Measurements from ENCODE around the gene MED13.
"Not testable (repeated sequence)": the region's sequence is repeated elsewhere in the genome, so short reads cannot be mapped to it uniquely, and the experiment has no call there.

Gene MED13

DNA sequence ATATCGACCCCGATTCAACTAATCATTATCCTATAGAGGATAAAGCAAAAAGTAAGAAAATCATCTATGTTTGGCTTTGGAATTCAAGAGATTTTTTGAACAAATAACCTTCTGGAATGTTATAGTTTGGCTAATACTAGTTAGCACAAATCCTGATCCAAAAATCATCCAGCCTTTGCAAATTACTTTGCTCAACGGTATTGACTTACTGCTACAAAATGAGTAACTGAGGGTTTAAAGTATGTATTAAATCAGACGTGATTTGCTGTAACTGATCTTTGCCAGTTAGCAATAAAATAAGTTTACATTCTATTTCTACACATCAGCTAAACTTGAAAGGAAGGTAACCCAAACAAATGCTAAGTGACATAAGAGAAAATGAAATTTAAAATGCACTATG lies 6.5 kb downstream of the MED13 start:
- no peak for DNase-seq (ENCODE audit: low spot score)

DNA sequence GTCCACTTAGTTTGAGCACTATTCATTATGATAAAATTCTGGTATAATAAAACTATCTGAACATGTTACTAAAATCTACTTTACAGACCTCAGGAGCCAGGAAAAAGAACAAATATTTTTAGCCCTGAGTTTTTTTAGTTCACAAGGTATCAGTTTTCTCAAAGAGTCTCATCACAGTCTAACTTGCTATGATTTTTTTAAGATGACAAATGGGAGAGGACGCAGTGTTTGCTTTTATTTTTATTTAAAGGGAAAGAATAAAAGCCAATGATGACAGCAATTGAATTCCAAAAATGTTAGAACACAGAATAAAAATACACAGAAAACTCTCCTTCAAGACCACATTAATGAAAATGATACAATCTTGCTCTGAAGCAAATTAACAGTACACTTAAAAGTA lies 7.4 kb downstream of the MED13 start:
- DNase-seq (ENCODE audit: low spot score): no peak

DNA sequence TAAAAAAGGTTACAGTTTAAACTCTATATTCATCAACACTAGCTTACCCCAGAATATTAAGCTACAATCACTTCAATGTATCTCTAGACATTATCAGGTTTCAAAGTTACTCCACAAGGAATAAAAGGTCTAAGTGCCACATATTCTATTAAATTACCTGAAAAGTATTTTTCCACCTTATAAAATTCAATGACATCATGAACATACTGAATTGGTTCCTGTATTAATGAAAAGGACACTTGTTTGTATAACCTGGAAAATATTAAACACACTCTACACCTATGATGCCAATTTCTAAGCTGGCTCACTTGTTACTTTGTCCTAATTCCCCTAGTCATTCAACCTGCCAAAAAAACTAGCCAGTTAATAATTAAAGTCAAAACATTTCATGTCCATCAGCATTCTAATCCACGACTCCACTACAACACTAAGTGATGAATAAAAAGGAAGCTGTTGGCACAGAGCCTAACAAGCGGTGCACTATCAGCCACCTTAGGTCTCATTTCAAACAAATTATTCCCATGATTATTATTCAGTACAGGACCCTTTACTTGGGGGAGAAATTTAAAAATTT lies 12.2 kb downstream of the MED13 start:
- DNase-seq (ENCODE audit: low spot score): no peak

DNA sequence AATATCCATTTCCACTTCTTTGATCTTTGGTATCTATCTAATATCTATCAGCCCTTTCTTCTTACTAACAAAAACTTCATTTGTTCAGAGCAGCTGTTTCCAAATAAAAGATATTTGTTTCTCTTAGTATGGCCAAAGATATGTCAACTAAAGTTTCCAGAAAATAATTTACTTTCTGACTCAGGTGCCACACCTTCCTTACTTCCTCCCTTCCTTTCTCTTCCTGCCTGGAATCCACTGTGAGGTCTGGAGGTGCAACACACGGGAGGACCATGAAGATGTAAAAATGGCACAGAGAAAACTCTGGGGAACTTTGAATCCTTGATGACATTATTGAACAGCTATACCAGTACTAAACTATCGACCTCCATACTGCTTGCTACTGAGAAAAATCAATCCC lies 14.0 kb downstream of the MED13 start:
- no peak for DNase-seq (ENCODE audit: low spot score)

DNA sequence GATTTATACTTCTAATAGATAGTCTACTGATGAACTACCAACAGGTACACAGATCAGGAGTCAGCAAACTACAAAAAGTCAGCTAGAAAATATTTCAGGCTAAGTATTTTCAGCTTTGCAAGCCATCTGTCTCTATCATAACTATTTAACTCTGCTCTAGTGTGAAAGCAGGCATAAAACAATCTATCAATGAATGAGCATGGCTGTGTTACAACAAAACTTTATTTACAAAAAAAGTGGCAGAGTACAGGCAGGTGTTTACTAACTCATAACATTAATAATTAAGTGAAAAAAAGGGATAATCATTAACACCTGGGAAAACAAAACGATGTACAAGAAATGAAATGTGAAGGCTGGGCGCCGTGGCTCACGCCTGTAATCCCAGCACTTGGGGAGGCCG lies 15.8 kb downstream of the MED13 start:
- no peak for DNase-seq (ENCODE audit: low spot score)

DNA sequence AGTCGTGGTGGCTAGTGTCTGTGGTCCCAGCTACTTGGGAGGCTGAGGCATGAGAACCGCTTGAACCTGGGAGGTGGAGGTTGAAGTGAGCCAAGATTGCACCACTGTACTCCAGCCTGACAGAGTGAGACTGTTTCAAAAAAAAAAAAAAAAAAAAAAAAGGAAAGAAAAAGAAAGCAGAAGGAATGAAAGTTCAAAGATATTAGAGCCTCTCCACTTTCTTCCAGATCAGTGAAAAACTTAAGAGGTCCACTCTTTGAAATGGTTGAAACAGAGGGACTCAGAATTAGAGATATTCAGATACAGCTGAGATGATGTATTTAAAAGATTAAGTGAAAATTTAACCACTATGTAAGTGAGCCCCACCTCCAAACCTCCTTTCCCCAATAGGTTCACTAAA lies 16.8 kb downstream of the MED13 start:
- DNase-seq (ENCODE audit: low spot score): no peak

DNA sequence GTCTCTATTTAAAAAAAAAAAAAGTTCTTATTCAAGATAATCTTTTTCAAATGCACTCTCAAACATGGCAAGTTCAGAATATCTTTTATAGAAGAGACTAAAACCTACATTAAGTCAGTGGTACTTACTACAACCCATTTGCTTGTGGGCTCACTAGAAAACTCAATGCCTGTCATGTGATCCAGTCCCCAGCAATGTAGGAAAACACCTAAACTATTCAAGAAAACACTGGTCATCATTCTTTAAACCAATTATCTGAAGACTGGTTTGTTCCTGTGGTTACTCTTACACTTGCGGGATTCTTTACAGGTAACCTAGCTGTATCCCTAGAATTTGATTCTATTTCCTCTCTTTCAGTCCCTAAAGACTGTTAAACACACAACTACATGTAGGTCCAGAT lies 19.6 kb downstream of the MED13 start:
- DNase-seq (ENCODE audit: low spot score): no peak

DNA sequence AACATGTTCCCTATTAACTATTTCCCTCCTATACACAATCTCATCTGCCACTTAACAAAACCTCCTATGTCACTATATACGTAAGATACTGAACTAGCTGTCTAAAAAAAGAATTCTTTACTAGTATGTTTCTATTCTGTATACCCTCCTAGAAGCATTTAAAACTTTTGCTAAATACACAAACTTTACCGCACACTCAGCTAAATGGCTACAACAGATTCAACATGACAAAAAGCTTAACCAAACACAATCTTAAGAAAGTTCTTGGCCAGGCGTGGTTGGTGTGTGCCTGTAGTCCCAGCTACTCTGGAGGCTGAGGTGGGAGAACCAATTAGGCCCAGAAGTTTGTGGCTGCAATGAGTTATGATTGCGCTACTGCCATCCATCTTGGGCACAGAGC lies 20.0 kb downstream of the MED13 start:
- DNase-seq (ENCODE audit: low spot score): no peak

DNA sequence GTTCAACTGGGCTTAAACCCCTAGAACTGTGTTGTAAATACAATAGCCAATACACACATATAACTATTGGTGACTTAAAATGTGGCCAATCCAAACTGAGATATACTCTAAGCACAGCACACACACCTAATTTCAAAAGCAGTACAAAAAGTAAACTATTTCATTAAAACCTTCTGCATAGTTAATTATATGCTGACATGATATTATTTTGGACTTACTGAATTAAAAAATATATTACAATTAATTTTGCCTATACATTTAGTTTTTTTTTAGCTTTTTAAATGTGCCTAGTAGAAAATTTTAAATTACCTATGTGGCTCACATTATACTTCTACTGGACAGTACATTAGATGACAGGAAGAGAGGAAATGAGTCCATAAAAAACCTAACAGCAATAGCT lies 21.5 kb downstream of the MED13 start:
- no peak for DNase-seq (ENCODE audit: low spot score)

DNA sequence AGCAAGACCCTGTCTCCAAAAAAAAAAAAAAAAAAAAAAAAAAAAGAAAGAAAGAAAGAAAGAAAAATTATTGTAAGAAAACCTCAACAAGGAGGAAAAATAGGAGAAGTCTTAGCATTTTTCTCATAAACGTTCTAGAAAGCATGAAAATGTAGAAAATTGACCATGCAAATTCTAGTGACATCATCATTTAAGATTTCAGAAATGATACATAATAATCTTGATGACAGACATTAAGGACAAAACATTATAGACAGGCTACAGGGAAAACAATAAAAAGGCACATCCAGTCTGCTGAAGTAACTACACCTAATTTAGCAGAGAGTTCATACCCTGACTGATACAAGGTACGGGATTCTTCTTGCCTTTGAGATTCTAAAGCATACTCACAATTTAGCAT lies 21.9 kb downstream of the MED13 start:
- DNase-seq (ENCODE audit: low spot score): no peak

DNA sequence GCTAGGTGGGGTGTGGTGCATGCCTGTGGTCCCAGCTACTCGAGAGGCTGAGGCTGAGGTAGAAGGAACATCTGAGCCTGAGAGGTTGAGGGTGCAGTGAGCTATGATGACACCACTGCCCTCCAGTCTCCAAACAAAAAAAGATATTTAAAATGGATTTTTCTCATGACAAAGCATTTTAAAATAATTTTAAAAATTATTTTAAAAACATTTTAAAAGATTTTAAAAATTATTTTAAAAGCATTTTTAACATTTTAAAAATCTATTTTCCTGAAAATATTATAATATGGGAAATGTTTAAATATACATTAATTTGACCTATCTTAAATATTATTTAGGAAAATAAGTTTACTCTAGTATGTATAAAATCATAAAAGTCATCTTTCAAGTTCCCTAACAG lies 26.8 kb downstream of the MED13 start:
- DNase-seq (ENCODE audit: low spot score): no peak

DNA sequence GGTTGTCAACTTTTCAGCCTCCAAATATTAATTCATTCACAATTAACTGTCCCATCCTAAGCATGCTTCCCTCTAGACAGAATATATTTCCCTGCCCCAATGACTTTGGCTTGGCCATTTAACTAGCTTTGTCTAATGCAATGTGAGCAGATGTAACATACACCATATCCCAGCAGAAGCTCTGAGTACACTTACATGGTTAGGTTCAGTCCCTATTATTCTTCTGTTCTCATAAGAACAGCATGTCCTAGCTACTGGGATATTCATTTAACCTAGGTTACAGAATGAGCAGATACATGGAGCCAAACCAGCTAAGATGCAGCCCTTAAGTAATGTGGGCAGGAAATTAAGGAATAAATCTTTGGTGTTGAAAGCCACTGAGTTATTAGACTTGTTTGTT lies 31.8 kb downstream of the MED13 start:
- DNase-seq (ENCODE audit: low spot score): no peak

DNA sequence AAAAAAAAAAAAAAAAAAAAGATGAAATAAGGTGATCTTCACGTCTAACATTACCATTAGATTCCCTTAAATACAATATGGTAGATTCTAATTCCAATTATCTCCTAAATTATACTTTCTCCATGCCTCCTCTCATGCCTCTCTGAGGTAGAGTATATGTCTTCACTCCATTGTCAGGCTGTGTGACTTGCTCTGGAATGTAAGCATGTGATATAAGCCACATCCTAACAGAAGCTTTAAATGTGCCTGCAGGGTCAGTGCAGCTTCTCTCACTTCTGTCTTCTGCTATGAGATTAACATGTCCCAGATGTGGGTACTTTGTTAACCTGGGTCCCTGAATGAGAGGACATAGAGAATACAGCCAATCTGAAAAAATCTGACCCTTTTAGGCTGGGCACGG lies 32.6 kb downstream of the MED13 start:
- no peak for DNase-seq (ENCODE audit: low spot score)

DNA sequence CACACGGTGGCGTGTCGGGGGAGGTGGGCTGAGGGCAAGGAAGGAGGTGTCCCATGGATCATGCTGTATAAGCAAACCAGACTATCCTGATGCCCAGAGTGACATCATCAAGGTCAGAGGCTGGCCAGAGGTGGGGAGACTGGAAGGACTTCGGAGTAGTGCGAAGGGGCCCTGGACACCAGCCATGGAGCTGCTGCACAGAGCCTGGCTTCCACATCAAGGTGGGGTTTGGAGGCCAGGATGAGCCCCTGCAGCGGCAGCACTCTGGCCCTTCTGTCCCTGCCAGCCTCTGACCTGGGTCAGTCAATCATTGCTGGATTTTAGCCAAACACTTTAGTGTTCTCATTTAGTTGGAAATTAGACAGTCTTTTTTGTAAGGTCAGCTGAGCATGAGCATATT lies 34.8 kb downstream of the MED13 start:
- DNase-seq (ENCODE audit: low spot score): no peak

DNA sequence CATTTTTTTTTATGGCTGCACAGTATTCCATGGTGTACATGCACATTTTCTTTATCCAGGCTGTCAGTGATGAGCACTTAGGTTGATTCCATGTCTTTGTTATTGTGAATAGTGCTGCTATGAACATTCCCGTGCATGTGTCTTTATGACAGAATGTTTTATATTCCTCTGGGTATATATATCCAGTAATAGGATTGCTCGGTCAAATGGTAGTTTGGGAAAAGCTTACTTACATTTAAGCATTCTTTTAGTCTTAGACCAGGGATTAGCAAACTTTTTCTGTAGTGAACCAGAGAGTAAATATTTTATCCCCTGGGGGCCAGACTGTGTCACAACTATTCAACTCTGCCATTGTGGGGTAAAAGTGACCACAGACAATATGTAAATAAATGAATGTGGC lies 40.2 kb downstream of the MED13 start:
- DNase-seq (ENCODE audit: low spot score): no peak

DNA sequence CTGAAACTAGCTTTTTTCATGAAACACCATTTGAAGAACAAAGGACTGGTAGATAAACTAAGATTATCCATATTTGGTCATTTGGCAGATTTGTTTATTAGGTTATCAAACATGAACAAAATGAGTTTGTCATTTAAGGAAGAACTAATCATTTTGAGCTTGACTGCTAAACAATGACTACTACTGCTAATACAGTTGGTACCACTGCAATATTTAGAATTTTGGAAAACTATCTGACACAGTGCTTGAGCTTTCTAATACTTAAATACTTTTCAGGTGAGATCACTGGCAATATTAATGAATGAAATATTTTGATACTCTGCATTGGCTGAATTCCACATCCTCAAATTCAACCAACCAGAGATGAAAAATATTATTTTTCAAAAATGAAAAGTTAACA lies 47.2 kb downstream of the MED13 start:
- DNase-seq (ENCODE audit: low spot score): no peak

DNA sequence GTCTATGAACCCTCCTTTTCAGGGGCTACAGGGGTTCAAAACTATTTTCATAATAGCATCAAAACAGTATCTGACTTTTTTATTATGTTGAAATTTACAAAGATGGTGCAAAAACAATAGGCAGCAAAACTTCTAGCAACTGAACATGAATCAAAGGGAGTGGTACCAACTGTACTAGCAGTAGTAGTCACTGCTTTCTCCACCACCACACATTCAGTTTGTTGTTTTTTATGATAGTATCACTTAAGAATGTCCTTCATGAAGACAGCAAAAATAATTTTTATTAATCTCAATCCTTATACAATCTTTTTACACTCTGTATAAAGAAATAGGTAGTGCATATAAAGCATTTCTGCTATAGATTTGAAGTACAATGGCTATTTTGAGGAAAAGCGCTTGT lies 47.6 kb downstream of the MED13 start:
- DNase-seq (ENCODE audit: low spot score): no peak

DNA sequence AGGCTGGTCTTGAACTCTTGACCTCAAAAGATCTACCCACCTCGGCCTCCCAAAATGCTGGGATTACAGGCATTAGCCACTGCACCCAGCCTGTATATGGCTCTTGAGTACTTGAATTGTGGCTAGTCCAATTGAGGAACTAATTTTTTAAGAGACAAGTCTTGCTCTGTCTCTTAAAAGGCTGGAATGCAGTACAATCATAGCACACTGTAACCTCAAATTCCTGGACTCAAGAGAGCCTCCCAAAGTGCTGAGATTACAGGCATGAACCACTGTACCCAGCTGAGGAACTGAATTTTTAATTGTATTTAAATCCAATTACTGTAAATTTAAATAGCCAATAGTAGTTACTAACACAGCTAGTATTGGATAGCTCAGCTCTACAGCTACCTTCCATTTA lies 50.6 kb downstream of the MED13 start:
- no peak for DNase-seq (ENCODE audit: low spot score)

DNA sequence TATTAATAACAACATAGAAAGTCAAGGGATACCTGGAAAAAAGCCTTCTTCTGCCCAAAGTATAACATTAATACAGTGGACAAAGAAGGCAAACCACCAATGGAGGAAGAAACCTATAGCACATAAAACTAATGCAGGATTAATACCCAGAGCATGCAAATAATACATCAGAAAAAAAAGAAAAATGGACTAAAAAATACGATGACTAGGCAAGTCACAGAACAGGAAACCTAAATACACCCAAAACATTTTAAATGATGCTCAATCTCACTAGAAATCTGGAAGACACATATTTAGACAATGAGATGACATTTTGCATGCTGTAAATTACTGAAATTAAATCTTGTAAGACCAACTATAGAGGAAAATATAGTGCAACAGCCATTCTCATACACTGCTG lies 55.9 kb downstream of the MED13 start:
- DNase-seq (ENCODE audit: low spot score): no peak

DNA sequence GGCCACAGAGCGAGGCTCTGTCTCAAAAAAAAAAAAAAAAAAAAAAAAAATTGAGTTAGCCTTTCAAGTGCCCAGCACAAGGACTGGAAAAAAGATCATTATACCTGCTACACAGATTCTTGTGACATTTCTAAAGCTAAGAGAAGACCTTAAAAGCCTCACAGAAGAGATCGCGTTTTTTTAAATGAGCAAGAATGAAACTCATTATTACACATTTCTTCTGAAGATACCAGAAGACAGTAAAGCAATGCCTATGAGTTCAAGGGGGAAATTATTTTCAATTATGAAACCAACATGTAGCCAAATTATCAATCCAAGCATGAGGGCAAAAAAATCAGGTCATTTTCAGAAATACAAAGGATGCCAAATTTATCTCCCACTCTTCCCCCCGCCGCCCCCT lies 56.8 kb downstream of the MED13 start:
- DNase-seq (ENCODE audit: low spot score): no peak

DNA sequence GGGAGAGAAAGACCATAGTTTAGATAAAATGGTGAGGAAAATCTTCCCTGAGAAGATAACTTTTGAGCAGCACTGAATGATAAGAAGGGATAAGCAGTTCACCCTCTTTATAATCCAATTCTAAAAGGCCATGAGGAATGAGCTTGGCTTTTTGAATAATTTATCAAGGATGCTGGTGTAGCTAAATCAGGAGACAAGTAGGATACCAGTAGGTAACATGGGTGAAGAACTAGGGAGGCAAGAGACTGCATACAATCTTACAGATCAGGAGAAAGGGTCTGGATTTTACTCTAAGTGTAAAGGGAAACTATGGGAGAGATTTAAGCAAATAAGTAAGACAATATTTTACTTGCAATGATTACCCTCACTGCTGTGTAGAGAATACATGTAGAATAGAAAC lies 60.7 kb downstream of the MED13 start:
- DNase-seq (ENCODE audit: low spot score): no peak

DNA sequence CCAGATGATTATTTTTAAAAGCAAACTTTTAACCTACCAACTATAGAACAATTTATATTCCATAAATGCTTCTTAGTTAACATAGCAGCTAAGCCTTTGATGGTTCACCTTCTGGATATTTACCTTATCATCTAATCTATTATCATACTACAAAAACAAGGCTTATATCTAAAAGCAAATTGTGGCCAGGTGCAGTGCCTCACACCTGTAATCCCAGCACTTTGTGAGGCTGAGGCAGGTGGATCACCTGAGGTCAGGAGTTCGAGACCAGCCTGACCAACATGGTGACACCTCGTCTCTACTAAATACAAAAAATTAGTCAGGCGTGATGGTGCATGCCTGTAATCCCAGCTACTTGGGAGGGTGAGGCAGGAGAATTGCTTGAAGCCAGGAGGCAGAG lies 61.9 kb downstream of the MED13 start:
- DNase-seq (ENCODE audit: low spot score): not testable (repeated sequence)

DNA sequence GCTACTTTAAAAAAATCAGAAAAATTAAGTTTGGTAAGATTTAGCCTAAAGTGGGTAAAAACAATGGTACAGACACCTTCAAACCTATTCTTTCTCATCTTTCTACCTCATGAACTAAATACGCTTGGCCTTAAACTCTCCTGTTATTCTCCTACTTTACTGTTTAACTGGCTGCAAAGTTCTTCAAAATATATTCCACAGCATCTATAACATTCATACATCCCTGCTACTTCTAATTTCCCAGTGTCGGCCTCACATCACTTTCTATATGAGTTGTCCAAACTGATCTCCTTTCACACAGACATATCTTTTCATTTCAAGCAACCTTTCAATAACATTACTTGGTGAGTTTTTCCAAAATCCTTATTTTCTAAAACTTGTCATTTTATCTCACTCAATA lies 64.0 kb downstream of the MED13 start:
- no peak for DNase-seq (ENCODE audit: low spot score)

DNA sequence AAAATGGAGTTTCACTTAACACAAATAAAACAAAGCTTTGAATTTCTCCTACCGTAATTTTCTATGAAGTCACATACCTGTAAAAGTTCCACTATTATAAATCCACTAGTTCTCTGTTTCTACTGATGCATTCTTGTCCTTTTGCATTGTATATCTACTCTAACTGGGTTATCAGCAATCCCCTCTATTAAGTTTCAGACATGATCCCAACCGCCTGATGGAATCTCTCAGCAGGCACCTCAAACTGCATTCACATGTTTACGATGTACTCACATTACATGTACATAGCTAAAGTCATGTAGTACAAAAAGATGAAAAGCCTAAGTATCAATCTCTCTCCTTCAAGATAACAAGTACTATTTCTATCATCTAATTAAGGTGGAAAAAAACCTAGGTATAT lies 64.9 kb downstream of the MED13 start:
- no peak for DNase-seq (ENCODE audit: low spot score)

DNA sequence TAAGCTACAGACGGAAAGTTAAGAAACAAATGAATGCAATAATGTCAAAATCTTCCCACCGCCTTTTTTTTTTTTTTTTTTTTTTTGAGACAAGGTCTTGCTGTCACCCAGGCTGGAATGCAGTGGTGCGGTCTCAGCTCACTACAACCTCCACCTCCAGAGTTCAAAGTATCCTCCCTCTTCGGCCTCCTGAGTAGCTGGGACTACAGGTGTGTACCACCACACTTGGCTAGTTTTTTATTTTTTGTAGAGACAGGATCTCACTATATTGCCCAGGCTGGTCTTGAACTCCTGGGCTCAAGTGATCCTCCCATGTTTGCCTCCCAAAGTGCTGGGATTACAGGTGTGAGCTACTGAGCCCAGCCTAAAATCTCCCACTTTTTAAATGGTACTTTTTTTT lies 66.5 kb downstream of the MED13 start:
- not testable (repeated sequence) for DNase-seq (ENCODE audit: low spot score)
